Fibroblast of skin of scalp (primary cell): ENCODE results near the gene L3MBTL4.
"Not testable (repeated sequence)": the region's sequence is repeated elsewhere in the genome, so short reads cannot be mapped to it uniquely, and the experiment has no call there.

Experiments used
- DNase-seq: peaks from one replicate; pipeline ENCODE4 v3.0.0-alpha.2; 2013

Gene L3MBTL4

GRCh38 chr18:6297875-6298274 is 116.8 kb downstream of the L3MBTL4 start:
- no peak for DNase-seq

GRCh38 chr18:6294148-6294784 is 120.4 kb downstream of the L3MBTL4 start:
- DNase-seq = no peak

GRCh38 chr18:6289843-6290242 is 124.9 kb downstream of the L3MBTL4 start:
- DNase-seq = no peak

- no peak for DNase-seq
Observed at GRCh38 chr18:6286585-6286984, 128.1 kb downstream of the L3MBTL4 start.

GRCh38 chr18:6284761-6285160 is 129.9 kb downstream of the L3MBTL4 start:
- DNase-seq = no peak

- DNase-seq = no peak
Observed at GRCh38 chr18:6284300-6284699, 130.4 kb downstream of the L3MBTL4 start.

GRCh38 chr18:6281874-6282273 is 132.8 kb downstream of the L3MBTL4 start:
- no peak for DNase-seq

- no peak for DNase-seq
Observed at GRCh38 chr18:6280211-6280743, 134.4 kb downstream of the L3MBTL4 start.

- DNase-seq = no peak
Observed at GRCh38 chr18:6279308-6279707, 135.4 kb downstream of the L3MBTL4 start.

- DNase-seq = no peak
Observed at GRCh38 chr18:6273423-6273822, 141.3 kb downstream of the L3MBTL4 start.

GRCh38 chr18:6272144-6272543 is 142.6 kb downstream of the L3MBTL4 start:
- not testable (repeated sequence) for DNase-seq

- DNase-seq = no peak
Observed at GRCh38 chr18:6271585-6271984, 143.1 kb downstream of the L3MBTL4 start.

- DNase-seq = no peak
Observed at GRCh38 chr18:6270771-6271216, 143.9 kb downstream of the L3MBTL4 start.

GRCh38 chr18:6269660-6270332 is 144.9 kb downstream of the L3MBTL4 start:
- no peak for DNase-seq

GRCh38 chr18:6266212-6266611 is 148.5 kb downstream of the L3MBTL4 start:
- DNase-seq = no peak

- no peak for DNase-seq
Observed at GRCh38 chr18:6261938-6262337, 152.8 kb downstream of the L3MBTL4 start.

- not testable (repeated sequence) for DNase-seq
Observed at GRCh38 chr18:6259324-6259723, 155.4 kb downstream of the L3MBTL4 start.

- DNase-seq = no peak
Observed at GRCh38 chr18:6257950-6258349, 156.8 kb downstream of the L3MBTL4 start.

GRCh38 chr18:6256521-6256920 is 158.2 kb downstream of the L3MBTL4 start:
- no peak for DNase-seq

- no peak for DNase-seq
Observed at GRCh38 chr18:6255886-6256285, 158.8 kb downstream of the L3MBTL4 start.

GRCh38 chr18:6255116-6255705 is 159.5 kb downstream of the L3MBTL4 start:
- no peak for DNase-seq

GRCh38 chr18:6254456-6254855 is 160.3 kb downstream of the L3MBTL4 start:
- no peak for DNase-seq

- DNase-seq = no peak
Observed at GRCh38 chr18:6251084-6251483, 163.6 kb downstream of the L3MBTL4 start.

GRCh38 chr18:6249788-6250187 is 164.9 kb downstream of the L3MBTL4 start:
- DNase-seq = no peak
